A549 (cell line): ENCODE data around the gene LSR. TPM values are rescaled to one million over a fixed set of nuclear protein-coding genes. Genes with fewer than 3 reads are reported as not detected.

ENCODE experiments used
- ATAC-seq, 2 experiments: fragments of 200-7000 bp in 1 of 2; fragments of >200 bp in 1 of 2; cut with Nextera tagmentation in 1 of 2; cut with Tn5 transposase in 1 of 2; 3 replicates each; pipeline versions ENCODE4 v1.8.0 to v1.9.1; 2018 to 2020; ENCODE audit warnings: mild to moderate bottlenecking in 1 of 2, moderate library complexity in 1 of 2
- CTCF ChIA-PET: fragments of 300-600 bp; sonication (Branson Sonifier 250); formaldehyde crosslinking; extraction: SDS; loops from one replicate; lab custom pipeline; 2021; ENCODE audit warnings: antibody characterized with exemption, inconsistent platforms; lab: Yijun Ruan, JAX
- POLR2A ChIA-PET: fragments of 350-600 bp; formaldehyde crosslinking; extraction: SDS; loops from one replicate; lab custom pipeline; 2021; ENCODE audit warnings: antibody characterized with exemption, inconsistent platforms; lab: Yijun Ruan, JAX
- DNase-seq, 2 experiments: peaks; one replicate each; pipeline versions ENCODE4 v3.0.0 to v3.0.0-alpha.2; 2011 to 2016; ENCODE audit warnings: low read depth in 1 of 2, low spot score in 1 of 2
- FAIRE-seq: peaks from 2 replicates; lab custom pipeline; 2011; peaks lifted over from hg19 to GRCh38; lab: Jason Lieb, UNC
- H3K27ac ChIP-seq, 2 experiments: fragments of >200 bp; sonication (Bioruptor Twin); formaldehyde crosslinking; 3 replicates each; pipeline ENCODE4 v1.5.1; 2016 to 2017
- H3K4me1 ChIP-seq: fragments of >200 bp; sonication (Bioruptor Twin); formaldehyde crosslinking; 3 replicates; pipeline ENCODE4 v1.6.1; 2016
- H3K4me2 ChIP-seq: fragments of >200 bp; sonication (Bioruptor Twin); formaldehyde crosslinking; 3 replicates; pipeline ENCODE4 v1.6.1; 2016
- H3K4me3 ChIP-seq: fragments of >200 bp; sonication (Bioruptor Twin); formaldehyde crosslinking; 3 replicates; pipeline ENCODE4 v1.5.1; 2016
- H3K9me3 ChIP-seq: fragments of >200 bp; sonication (Bioruptor Twin); formaldehyde crosslinking; 3 replicates; pipeline ENCODE4 v1.6.1; 2016
- ATOH8 ChIP-seq: fragments of 250-450 bp; sonication (Bioruptor Pico); IDR thresholded peaks from 2 replicates; pipeline ENCODE4 v1.5.0; 2020; ENCODE audit warnings: low read depth, mild to moderate bottlenecking, moderate library complexity
- BCL3 ChIP-seq: fragments of >200 bp; sonication (Bioruptor Twin); formaldehyde crosslinking; IDR thresholded peaks from 3 replicates; pipeline ENCODE4 v1.6.1; 2016
- CBX2 ChIP-seq: fragments of 200-600 bp; sonication (generic); IDR thresholded peaks from 2 replicates; pipeline ENCODE4 v1.6.1; 2016; ENCODE audit warnings: low read depth, mild to moderate bottlenecking, borderline replicate concordance
- CHD2 ChIP-seq: fragments of 150-350 bp; IDR thresholded peaks from 2 replicates; pipeline ENCODE4 v1.6.1; 2014; ENCODE audit warnings: low read length; ENCODE audit not compliant: partially characterized antibody
- EP300 ChIP-seq, 2 experiments: fragments of >200 bp; sonication (Bioruptor Twin); formaldehyde crosslinking; IDR thresholded peaks; 2 replicates in 1 of 2; 3 replicates in 1 of 2; pipeline ENCODE4 v1.6.1; 2016 to 2017
- ESRRA ChIP-seq: fragments of 150-350 bp; IDR thresholded peaks from 2 replicates; pipeline ENCODE4 v1.6.1; 2014; ENCODE audit warnings: mild to moderate bottlenecking, low read length, borderline replicate concordance
- GATA3 ChIP-seq: IDR thresholded peaks from 2 replicates; pipeline ENCODE4 v1.6.1; 2012; ENCODE audit warnings: borderline replicate concordance
- HDAC2 ChIP-seq: fragments of 200-600 bp; sonication (generic); IDR thresholded peaks from 2 replicates; pipeline ENCODE4 v1.6.1; 2016
- HEYL ChIP-seq: fragments of 250-450 bp; sonication (Bioruptor Pico); IDR thresholded peaks from 2 replicates; pipeline ENCODE4 v1.8.0; 2021; ENCODE audit warnings: mild to moderate bottlenecking, moderate library complexity
- HMGXB4 ChIP-seq: fragments of 250-450 bp; sonication (Bioruptor Pico); IDR thresholded peaks from 2 replicates; pipeline ENCODE4 v1.5.0; 2021; ENCODE audit warnings: mild to moderate bottlenecking, moderate library complexity, borderline replicate concordance
- HOXA7 ChIP-seq: fragments of 250-450 bp; sonication (Bioruptor Pico); IDR thresholded peaks from 2 replicates; pipeline ENCODE4 v1.5.0; 2020; ENCODE audit warnings: mild to moderate bottlenecking, moderate library complexity
- HOXB13 ChIP-seq: fragments of 250-450 bp; sonication (Bioruptor Pico); IDR thresholded peaks from 2 replicates; pipeline ENCODE4 v1.5.0; 2020; ENCODE audit warnings: low read depth, mild to moderate bottlenecking, moderate library complexity
- HOXB5 ChIP-seq: fragments of 250-450 bp; sonication (Bioruptor Pico); IDR thresholded peaks from 2 replicates; pipeline ENCODE4 v1.5.0; 2020; ENCODE audit warnings: mild to moderate bottlenecking, moderate library complexity
- JUN ChIP-seq, 2 experiments: fragments of >200 bp; sonication (Bioruptor Twin); formaldehyde crosslinking; IDR thresholded peaks; 2 replicates in 1 of 2; 3 replicates in 1 of 2; pipeline ENCODE4 v1.6.1; 2016 to 2017
- KDM5A ChIP-seq: fragments of 200-600 bp; sonication (generic); IDR thresholded peaks from 2 replicates; pipeline ENCODE4 v1.6.1; 2016; ENCODE audit warnings: antibody characterized with exemption, mild to moderate bottlenecking
- MAX ChIP-seq: IDR thresholded peaks from 2 replicates; pipeline ENCODE4 v1.6.1; 2012
- NR3C1 ChIP-seq: fragments of >200 bp; sonication (Bioruptor Twin); formaldehyde crosslinking; IDR thresholded peaks from 3 replicates; pipeline ENCODE4 v1.6.1; 2017
- PBX3 ChIP-seq: IDR thresholded peaks from 2 replicates; pipeline ENCODE4 v1.6.1; 2012
- PHF8 ChIP-seq: fragments of 200-600 bp; sonication (generic); IDR thresholded peaks from 2 replicates; pipeline ENCODE4 v1.6.1; 2016; ENCODE audit warnings: low read depth, mild to moderate bottlenecking, antibody characterized with exemption, moderate library complexity, borderline replicate concordance
- SREBF2 ChIP-seq: fragments of 450-650 bp; IDR thresholded peaks from 2 replicates; pipeline ENCODE4 v1.6.1; 2014; ENCODE audit warnings: mild to moderate bottlenecking, moderate library complexity
- ZC3H11A ChIP-seq: fragments of 450-650 bp; IDR thresholded peaks from 2 replicates; pipeline ENCODE4 v1.6.1; 2014; ENCODE audit warnings: antibody characterized with exemption, mild to moderate bottlenecking
- ZNF302 ChIP-seq: fragments of 250-450 bp; sonication (Bioruptor Pico); IDR thresholded peaks from 2 replicates; pipeline ENCODE4 v1.9.0; 2021; ENCODE audit warnings: inconsistent platforms, mild to moderate bottlenecking, moderate library complexity
- WGBS: methylation state at CpG from one replicate; pipeline ENCODE4 v1.1.6; 2017; ENCODE audit errors: missing lambda C conversion rate; 5-methylcytosine and 5-hydroxymethylcytosine counted together
- polyA plus RNA-seq, 4 experiments: library from polyadenylated mRNA; depleted of rRNA in 3 of 4; stranded (reverse); fragments of >200 nt; fragmentation: RNase III in 1 of 4; extraction: RNeasy Plus Mini Kit Qiagen cat#74134 plus additional on column Dnase treatment in 1 of 4; gene quantifications; 2 replicates in 3 of 4; 3 replicates in 1 of 4; pipeline ENCODE4 v1.2.3, GENCODE V29; 2011 to 2017

Gene LSR
- polyA plus RNA-seq, 2 of the 4 experiments (the other 2 are of a cell fraction) = 2.1 to 3.6 TPM

- WGBS = 69% methylated on average over 17 of the region's 17 CpGs
- Histone ChIP-seq H3K27ac (no peak overlapping the region), H3K9me3 (no peaks in the 10 kb centered on the region), H3K4me2 (no peak overlapping the region), H3K4me3 (no peak overlapping the region), H3K4me1 (no peaks in the 10 kb centered on the region)
- ChIA-PET CTCF (interaction anchor here (0.7 to 2.3 kb wide), 8 partner anchors 11 to 282 kb away, joined by 3 to 11 read pairs (median 4); no protein-coding TSS in a partner anchor), POLR2A (interaction anchor here (1.4 kb wide), 1 partner anchor 10 kb away, joined by 4 read pairs; no protein-coding TSS in a partner anchor)
- DNase-seq (no peak), FAIRE-seq (no peak), ATAC-seq (no peak)
- TF ChIP-seq HDAC2 = no peak
- no peak for TF ChIP-seq CBX2
- TF ChIP-seq BCL3 = no peak
- no peak for TF ChIP-seq GATA3
- TF ChIP-seq KDM5A = no peak
These were observed 5.8 kb downstream of the LSR start for GRCh38 chr19:35254341-35255297.

GRCh38 chr19:35256566-35256965, 7.8 kb downstream of the LSR start:
- no peak for DNase-seq
- Histone ChIP-seq H3K4me3 (no peak overlapping the region), H3K9me3 (no peaks in the 10 kb centered on the region), H3K4me1 (no peaks in the 10 kb centered on the region), H3K4me2 (no peak overlapping the region), H3K27ac (no peak overlapping the region)
- 2% methylated on average over 2 of the region's 2 CpGs for WGBS
- CTCF ChIA-PET = interaction anchor here (0.6 to 2.9 kb wide), 9 partner anchors 10 to 195 kb away, joined by 3 to 12 read pairs (median 6); partner anchors contain the start of gene FXYD7
- no peak for FAIRE-seq
- POLR2A ChIA-PET = no interaction called here
- ATAC-seq = no peak
- TF ChIP-seq SREBF2 (no peak), HOXA7 (no peak), PBX3 (no peak), ESRRA (no peak), CHD2 (no peak), ATOH8 (CRISPR knock-in tag) (no peak), JUN (IDR thresholded peaks at IDR 0.05) (no peak), EP300 (IDR thresholded peaks at IDR 0.05) (no peak), PHF8 (no peak), ZC3H11A (no peak), MAX (no peak), HOXB5 (CRISPR knock-in tag) (no peak), HMGXB4 (CRISPR knock-in tag) (no peak), HOXB13 (CRISPR knock-in tag) (no peak), HEYL (no peak), CBX2 (no peak), NR3C1 (no peak), HDAC2 (no peak), ZNF302 (no peak), KDM5A (no peak)
